HG03135 (cell line): ENCODE measurements around the gene MFSD6L.

Experiments
- ATAC-seq: cut with Tn5 transposase; IDR thresholded peaks from one replicate; pipeline ENCODE4 v1.9.1; 2021; ENCODE audit warnings: mild to moderate bottlenecking, moderate library complexity; ENCODE audit not compliant: unreplicated experiment

MFSD6L gene

GRCh38 chr17:8798846-8799569, at the start of gene MFSD6L:
MFSD6L (minus strand) TSS chr17:8799365; CDS start chr17:8799120, 245 bp downstream.
- no peak for ATAC-seq

GRCh38 chr17:8847891-8848290, 48.7 kb upstream of the MFSD6L start:
- ATAC-seq = no peak

GRCh38 chr17:8846768-8847211, 47.6 kb upstream of the MFSD6L start:
- no peak for ATAC-seq

DNA sequence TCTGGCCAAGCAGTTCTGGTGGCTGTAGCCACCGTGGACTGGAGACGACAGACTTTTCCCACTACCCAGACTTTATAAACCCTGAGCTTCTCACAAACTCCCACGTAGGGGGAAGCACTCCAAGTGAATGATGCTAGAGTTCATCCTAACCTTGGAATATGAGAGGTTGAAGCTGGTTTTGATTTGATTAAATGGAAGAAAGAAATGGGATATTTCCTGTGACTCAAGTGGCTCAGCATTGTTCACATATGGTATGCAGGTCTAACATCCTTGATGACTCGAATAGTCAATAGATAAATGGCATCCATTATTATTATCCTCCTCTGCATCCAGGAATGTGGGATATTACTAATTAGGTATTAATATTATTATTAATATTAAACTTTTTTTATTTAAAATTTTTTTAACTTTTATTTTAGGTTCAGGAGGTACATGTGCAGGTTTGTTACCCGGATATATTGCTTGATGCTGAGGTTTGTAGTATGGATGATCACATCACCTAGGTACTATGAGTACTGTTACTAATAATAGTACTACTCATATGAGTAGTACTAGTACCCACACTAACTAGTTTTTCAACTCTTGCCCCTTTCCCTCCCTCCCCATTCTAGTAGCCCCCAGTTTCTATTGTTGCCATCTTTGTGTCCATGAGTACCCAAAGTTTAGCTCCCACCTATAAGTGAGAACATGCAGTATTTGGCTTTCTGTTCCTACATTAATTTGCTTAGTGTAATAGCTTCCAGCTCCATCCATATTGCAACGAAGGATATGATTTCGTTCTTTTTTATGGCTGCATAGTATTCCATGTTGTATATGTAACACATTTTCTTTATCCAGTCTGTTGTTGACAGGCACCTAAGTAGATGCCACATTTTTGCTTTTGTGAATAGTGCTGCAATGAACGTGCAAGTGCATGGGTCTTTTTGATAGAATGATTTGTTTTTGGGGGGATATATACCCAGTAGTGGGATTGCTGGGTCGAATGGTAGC, 45.4 kb upstream of the MFSD6L start:
- ATAC-seq = no peak

- ATAC-seq = no peak
Observed at GRCh38 chr17:8843344-8843743, 44.2 kb upstream of the MFSD6L start.

- ATAC-seq = no peak
Observed at GRCh38 chr17:8841844-8842243, 42.7 kb upstream of the MFSD6L start.

DNA sequence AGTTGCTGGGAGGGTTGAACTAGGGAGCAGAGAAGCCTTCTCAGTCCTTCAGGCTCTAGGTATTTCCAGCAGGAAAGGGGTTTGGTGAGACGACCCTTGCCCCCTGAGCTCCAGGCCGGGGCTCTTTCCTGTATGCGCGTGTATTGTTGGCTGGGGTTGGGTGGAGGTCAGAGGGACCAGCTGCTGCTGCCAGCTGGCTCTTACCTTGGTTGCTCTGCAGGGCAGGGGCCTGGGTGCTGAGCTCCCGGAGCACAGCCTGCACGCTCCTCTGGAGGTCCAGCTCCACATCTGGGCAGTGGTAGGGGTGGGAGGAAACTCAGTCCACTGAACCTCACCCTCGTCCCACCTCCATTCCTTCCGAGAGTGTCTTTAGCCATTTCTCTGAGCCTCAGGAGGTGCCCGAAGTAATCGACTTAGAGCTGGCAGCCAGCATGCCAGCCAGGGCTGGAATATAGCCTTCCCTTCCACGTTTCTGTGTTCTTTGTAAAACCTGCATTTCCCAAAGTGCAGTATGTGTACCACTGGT, 40.3 kb upstream of the MFSD6L start:
- ATAC-seq = no peak

GRCh38 chr17:8838551-8839095, 39.5 kb upstream of the MFSD6L start:
- ATAC-seq = no peak

DNA sequence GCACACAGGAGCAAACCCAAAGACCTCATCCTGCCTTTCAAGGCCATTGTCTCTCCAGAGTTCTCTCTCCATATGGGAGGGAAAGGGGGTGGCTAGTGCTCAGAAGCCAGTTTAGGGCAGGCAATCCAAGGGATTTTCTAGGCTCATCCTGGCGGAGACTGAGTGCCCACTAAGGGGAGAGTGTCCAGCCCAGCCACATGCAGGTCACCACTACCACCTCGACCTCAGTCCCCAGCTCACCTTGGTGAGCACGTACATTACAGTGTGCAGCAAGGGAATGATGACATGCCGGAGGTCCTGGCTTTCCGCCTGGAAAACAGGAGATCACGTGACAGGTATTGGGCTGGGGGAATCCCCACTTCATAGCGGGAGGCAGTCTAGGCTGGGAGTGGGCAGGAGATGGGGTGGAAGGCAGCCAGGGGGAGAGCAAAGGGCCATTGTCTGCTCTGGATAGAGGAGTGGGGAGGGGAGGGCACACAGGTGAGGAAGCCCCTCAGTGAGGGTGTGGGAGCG, 38.5 kb upstream of the MFSD6L start:
- no peak for ATAC-seq

DNA sequence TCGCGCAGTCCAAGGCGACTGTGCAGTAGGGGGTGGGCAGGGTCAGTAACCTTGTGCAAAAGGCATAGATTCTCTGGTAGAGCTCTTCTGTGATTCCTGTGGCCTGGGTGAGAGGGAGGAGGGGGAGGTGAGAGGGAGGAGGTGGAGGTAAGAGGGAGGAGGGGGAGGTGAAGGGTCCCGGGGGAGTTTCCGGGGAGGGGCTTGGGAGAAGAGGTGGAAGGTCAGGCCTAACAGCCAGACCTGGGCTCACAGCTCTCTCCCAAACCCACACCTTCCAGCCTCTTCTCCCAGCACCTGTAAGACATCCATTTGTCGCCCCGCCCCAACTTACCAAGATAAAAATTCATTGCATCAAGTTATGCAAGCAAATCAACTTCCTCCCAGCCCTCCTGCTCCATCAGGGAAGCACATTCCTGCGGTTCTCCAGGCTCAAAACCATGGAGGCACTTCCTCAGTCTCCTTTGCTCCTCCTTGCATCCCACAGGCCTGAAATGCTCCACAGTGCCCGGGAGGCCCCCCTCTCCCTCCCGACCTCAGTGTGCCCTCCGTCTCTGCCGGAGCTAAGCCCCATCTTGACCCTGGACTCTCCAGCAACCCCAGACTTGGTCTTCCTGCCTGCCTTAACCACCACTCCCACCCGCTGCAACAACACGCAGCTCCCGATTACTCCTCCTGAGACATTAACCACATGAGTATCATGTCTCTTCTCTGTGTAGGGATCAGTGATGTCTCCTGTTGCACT, 37.8 kb upstream of the MFSD6L start:
- ATAC-seq = no peak

DNA sequence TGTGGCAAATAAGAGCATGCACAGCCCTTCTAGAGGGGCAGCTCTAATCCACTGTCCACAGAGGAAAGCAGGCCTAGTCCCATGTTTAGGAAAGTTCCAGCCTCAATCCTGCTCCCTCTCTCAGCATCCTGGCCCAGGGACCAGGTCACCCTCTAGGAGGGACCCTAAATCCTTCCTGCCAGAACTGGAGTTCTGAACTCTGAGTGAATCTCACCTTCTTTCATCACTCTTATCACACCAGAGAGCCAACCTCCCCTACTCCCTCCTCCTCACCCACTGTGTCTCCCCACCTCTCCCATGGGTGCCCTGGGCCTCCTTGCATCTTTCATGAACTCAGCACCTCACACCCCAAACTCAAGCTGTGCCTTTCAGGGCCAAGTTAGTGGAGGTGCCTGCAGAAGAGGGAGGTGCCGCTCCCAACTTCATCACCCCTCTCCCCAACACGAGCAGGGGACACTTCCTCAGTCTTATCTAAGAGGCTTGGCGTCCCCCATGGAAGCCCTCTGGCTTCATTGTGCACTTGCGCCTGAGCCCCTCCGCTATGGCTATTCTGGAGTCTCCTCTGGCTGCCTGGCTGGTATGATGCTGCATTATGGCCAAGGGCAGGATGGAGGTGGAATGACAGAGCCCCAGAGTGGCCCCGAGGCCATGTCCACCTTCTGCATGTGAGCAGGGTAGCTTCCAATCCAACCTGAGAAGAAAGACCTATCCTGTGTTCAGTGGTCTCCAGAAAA, 36.6 kb upstream of the MFSD6L start:
- ATAC-seq = no peak

DNA sequence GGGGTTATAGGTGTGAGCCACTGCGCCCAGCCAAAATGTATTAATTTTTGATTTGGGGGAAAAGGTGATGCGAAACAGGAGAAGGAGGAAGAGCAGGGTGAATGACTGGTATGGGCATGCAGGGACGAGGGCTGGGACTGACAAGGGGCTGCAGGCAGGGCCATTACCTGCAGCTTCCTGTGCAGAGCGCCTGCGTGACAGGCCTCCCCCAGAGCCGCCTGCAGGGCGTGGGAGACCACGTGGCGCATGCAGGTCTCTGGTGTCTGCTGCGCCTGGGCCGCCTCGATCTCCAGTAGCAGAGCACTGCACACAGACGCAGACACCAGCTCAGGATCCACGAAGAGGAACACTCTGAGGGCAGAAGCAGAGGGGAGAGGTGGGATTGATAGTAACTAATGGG, 35.9 kb upstream of the MFSD6L start:
- no peak for ATAC-seq

- no peak for ATAC-seq
Observed at GRCh38 chr17:8832711-8833352, 33.7 kb upstream of the MFSD6L start.

DNA sequence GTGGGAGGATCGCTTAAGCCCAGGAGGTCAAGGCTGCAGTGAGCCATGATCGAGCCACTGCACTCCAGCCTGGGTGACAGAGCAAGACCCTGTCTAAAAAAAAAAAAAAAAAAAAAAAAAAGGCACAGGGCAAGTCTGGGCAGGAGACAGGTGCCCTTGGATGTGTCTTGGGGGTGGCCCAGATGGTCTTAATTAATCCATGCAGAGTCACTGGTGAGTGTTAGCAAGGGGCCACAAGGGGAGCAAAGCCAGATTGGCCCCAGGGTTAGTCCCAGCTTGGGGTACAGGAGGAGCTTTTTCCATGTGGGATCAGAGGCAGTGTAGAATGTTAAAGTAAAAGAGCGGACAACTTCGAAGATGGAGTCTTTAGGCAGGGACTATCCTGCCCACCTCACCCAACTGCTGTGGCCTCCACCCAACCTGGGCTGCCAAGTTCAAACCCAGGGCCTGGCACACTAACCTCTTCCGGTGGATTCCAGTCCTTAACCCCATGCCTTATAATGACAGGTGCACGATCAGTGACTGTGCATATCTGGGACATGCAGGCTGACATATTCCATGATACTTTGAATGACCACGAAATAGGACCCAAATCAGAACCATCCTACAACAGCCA, 32.2 kb upstream of the MFSD6L start:
- no peak for ATAC-seq

GRCh38 chr17:8830141-8830540, 31.0 kb upstream of the MFSD6L start:
- no peak for ATAC-seq

- no peak for ATAC-seq
Observed at GRCh38 chr17:8829036-8829941, 30.1 kb upstream of the MFSD6L start.

DNA sequence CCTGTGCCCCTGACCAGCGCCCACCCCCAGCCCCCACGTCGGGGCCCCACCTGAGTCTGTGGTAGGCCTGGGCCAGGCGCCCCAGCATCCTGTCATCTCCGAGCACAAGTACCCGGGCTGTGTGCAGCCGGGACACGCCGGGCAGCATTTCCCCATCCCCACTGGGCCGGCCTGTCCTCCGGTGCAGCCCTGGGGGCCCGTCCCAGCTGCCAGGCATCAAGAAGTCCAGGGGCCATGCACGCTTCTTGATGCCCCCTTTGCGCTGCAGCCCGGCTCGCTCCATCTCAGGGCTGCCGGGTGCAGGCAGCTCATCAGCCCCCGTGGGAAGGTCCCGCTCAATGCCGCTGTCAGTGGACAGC, 29.3 kb upstream of the MFSD6L start:
- ATAC-seq = no peak
